Thyroid gland (tissue), 4 donors: Measurements from ENCODE around the gene RPL28.

ENCODE experiments used
- POLR2A ChIP-seq, 2 donors: fragments of 450-650 bp; IDR thresholded peaks; one replicate each; pipeline ENCODE4 v1.6.1; 2017; ENCODE audit warnings: antibody characterized with exemption in 2 of 2, mild to moderate bottlenecking in 2 of 2, moderate library complexity in 1 of 2
- TF ChIP-seq, protein P1 (sequence below), 6 experiments: fragments of 200-600 bp in 3 of 6; fragments of 450-650 bp in 3 of 6; sonication (generic) in 3 of 6; IDR thresholded peaks; one replicate each; pipeline ENCODE4 v1.5.1; 2016 to 2019; ENCODE audit warnings: antibody characterized with exemption in 6 of 6, mild to moderate bottlenecking in 2 of 6, inconsistent platforms in 1 of 6, moderate library complexity in 1 of 6

DNA sequence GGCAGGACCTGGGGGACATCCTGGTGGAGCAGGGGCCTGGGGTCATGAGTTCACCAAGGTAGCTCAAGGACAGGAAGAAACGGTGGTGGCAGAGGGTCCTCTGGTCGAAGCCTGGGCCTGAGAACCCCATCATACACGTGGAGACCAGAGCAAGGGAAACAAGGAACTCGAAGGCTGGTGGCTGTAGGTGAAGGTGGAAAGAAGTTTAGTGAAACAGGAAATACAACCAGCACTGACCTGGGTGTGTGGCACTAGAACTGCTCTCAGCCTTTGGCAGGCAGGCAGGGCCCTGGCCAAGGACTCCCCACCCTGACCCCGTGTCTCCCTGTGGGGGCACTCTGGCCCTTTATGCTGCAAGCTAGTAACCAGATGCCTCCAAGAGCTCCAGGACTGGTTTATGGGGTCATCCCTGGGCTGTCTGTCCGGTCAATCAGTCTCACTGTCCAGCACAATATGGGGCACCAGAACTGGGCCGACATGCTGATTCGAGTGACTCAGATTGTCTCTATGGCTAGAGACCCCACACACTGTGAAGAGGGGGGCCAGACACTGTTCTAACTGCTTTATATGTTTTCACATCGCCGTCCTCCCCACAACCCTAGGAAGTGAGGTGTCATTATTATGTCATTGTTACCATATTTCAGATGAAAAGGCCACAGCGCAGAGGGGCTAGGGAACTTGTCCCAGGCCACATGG is 35.0 kb upstream of the RPL28 start:
- TF ChIP-seq, protein P1, sequence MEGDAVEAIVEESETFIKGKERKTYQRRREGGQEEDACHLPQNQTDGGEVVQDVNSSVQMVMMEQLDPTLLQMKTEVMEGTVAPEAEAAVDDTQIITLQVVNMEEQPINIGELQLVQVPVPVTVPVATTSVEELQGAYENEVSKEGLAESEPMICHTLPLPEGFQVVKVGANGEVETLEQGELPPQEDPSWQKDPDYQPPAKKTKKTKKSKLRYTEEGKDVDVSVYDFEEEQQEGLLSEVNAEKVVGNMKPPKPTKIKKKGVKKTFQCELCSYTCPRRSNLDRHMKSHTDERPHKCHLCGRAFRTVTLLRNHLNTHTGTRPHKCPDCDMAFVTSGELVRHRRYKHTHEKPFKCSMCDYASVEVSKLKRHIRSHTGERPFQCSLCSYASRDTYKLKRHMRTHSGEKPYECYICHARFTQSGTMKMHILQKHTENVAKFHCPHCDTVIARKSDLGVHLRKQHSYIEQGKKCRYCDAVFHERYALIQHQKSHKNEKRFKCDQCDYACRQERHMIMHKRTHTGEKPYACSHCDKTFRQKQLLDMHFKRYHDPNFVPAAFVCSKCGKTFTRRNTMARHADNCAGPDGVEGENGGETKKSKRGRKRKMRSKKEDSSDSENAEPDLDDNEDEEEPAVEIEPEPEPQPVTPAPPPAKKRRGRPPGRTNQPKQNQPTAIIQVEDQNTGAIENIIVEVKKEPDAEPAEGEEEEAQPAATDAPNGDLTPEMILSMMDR (IDR thresholded peaks at IDR 0.05) = no peak
- no peak for TF ChIP-seq POLR2A (IDR thresholded peaks at IDR 0.05)
